Kasumi-1 (cell line): Measurements from ENCODE around the gene P4HA1.
"Not testable (repeated sequence)": the region's sequence is repeated elsewhere in the genome, so short reads cannot be mapped to it uniquely, and the experiment has no call there.

ENCODE experiments used
- DNase-seq, 2 experiments: peaks; one replicate each; lab custom pipeline; 2025; lab: John Stamatoyannopoulos, UW

The P4HA1 gene

GRCh38 chr10:73043766-73044377 is 52.8 kb downstream of the P4HA1 start:
- DNase-seq: no peak

GRCh38 chr10:73043319-73043718 is 53.3 kb downstream of the P4HA1 start:
- DNase-seq: no peak

GRCh38 chr10:73042130-73042529 is 54.5 kb downstream of the P4HA1 start:
- DNase-seq: no peak

- DNase-seq: no peak
Measured at GRCh38 chr10:73039635-73040034, 57.0 kb downstream of the P4HA1 start.

GRCh38 chr10:73036285-73036684 is 60.4 kb downstream of the P4HA1 start:
- DNase-seq: not testable (repeated sequence)

GRCh38 chr10:73032536-73032935 is 64.1 kb downstream of the P4HA1 start:
- DNase-seq: no peak

- DNase-seq: not testable (repeated sequence)
Measured at GRCh38 chr10:73026623-73027022, 70.0 kb downstream of the P4HA1 start.

GRCh38 chr10:73023455-73024070 is 73.1 kb downstream of the P4HA1 start:
- not testable (repeated sequence) for DNase-seq

- not testable (repeated sequence) for DNase-seq
Measured at GRCh38 chr10:73022961-73023360, 73.7 kb downstream of the P4HA1 start.

GRCh38 chr10:73021538-73022164 is 75.0 kb downstream of the P4HA1 start:
- not testable (repeated sequence) for DNase-seq

GRCh38 chr10:73021050-73021449 is 75.6 kb downstream of the P4HA1 start:
- DNase-seq: no peak

- DNase-seq: no peak
Measured at GRCh38 chr10:73019100-73019499, 77.6 kb downstream of the P4HA1 start.

GRCh38 chr10:73018632-73019031 is 78.0 kb downstream of the P4HA1 start:
- DNase-seq: no peak

GRCh38 chr10:73017955-73018480 is 78.6 kb downstream of the P4HA1 start:
- DNase-seq: no peak

- DNase-seq: no peak
Measured at GRCh38 chr10:73015779-73016178, 80.9 kb downstream of the P4HA1 start.

GRCh38 chr10:73003822-73004221 is 92.8 kb downstream of the P4HA1 start:
- no peak for DNase-seq

GRCh38 chr10:73000973-73001372 is 95.7 kb downstream of the P4HA1 start:
- no peak for DNase-seq

GRCh38 chr10:72997099-72997498 is 99.6 kb downstream of the P4HA1 start:
- DNase-seq: no peak

- not testable (repeated sequence) for DNase-seq
Measured at GRCh38 chr10:72995459-72995858, 101.2 kb downstream of the P4HA1 start.

- not testable (repeated sequence) for DNase-seq
Measured at GRCh38 chr10:72989771-72990170, 106.9 kb downstream of the P4HA1 start.

GRCh38 chr10:72984618-72985017 is 112.0 kb downstream of the P4HA1 start:
- not testable (repeated sequence) for DNase-seq

- DNase-seq: no peak
Measured at GRCh38 chr10:72981882-72982529, 114.7 kb downstream of the P4HA1 start.
